Activated T-helper 1 cell treated with anti-CD3 and anti-CD28 coated beads, Interleukin-2, amount 50 U/mL, for 16 hours (primary cell): ENCODE data around the gene MCMBP.
A peak's percentile ranks its signal among the peaks of the same experiment; 100 is the strongest.
"Not testable (repeated sequence)": the region's sequence is repeated elsewhere in the genome, so short reads cannot be mapped to it uniquely, and the experiment has no call there.

Source experiments
- DNase-seq, 2 donors: peaks; one replicate each; pipeline ENCODE4 v3.0.0-alpha.2; 2020; ENCODE audit warnings: low read depth in 1 of 2, low spot score in 1 of 2

The MCMBP gene

DNA sequence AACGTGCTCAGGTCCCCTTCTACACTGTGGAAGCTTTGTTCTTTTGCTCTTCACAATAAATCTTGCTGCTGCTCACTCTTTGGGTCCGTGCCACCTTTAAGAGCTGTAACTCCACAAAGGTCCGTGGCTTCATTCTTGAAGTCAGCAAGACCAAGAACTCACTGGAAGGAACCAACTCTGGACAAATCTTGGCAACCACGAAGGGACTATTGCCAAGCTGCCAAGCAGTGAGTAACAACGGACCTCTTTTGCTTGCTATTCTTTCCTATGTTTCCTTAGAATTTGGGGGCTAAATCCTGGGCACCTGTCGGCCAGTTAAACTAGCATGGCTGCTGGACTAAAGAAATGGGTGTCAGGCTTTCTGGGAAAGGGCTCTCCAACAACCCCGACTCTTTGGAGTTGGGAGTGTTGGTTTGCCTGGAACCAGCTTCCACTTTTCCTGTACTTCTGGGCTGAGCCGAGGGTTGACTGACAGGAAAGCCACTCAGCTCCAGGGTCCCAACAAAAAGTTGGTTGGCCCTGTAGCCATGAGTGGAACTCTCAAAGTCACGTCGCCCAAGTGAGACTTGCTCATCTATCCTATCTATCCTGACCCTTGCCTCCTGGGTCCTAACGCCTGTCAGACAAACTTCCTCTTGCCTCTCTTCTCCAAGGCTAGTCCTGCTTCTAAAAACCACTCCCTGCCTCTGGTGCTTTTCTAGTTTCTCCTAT is 11.4 kb upstream of the MCMBP start:
- not testable (repeated sequence) for DNase-seq

DNA sequence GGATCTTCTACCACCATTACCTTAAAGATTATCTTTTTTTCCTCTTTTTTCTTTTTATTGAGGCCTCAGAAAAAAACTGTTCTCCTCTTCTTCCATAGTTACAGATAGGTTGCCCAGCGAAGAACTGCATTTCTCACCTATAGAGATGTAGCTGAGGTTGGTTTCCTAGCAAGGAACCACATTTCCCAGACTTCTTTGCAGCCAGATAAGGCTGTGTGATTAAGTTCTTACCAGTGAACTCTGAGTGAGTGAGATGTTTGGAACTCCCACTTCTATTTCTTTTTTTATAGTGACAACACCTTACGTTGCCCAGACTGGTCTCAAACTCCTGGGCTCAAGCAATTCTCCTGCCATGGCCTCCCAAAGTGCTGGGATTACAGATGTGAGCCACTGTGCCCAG is 5.9 kb upstream of the MCMBP start:
- DNase-seq: no peak

DNA sequence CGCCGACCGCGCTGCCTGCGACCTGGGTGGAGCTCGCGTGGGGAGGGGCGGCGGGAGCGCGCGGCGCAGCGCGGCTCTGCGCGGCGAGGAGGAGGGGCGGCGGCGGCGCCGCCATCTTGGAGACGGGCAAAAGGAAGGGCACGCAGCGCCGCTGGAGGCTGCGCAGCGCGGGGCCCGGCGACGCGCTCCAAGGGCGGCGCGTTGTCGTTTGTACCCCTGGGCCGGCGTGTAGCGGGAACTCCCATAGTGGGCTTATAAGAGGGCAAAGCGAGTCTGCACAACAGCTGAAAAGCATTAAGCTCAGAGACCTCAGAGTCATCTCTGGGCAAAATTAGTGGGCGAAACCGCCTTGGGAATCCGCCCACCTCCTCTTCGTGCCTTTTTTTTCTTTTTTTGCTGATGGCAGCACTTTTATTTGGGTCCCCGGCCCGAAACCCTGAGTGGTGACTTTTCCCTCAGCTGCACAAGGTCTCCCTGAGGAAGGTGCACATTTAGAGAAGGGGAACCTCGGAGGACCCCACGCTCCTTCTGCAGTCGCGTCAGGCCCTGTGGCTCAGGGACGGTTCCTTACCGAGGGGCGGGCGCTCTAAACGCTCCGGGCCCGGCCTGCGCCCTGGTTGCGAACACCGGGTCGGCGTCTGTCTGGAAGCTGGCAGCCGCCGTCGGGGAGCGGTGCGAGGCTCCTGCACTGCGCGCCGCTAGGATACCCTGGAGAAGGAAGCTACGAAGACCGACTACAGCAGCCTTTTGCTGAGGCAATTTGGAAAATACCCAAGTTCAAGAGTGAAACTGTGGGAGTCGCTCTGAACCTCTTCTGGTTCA is 428 bp upstream of the MCMBP start:
- DNase-seq: peak; percentile 74 to 84

DNA sequence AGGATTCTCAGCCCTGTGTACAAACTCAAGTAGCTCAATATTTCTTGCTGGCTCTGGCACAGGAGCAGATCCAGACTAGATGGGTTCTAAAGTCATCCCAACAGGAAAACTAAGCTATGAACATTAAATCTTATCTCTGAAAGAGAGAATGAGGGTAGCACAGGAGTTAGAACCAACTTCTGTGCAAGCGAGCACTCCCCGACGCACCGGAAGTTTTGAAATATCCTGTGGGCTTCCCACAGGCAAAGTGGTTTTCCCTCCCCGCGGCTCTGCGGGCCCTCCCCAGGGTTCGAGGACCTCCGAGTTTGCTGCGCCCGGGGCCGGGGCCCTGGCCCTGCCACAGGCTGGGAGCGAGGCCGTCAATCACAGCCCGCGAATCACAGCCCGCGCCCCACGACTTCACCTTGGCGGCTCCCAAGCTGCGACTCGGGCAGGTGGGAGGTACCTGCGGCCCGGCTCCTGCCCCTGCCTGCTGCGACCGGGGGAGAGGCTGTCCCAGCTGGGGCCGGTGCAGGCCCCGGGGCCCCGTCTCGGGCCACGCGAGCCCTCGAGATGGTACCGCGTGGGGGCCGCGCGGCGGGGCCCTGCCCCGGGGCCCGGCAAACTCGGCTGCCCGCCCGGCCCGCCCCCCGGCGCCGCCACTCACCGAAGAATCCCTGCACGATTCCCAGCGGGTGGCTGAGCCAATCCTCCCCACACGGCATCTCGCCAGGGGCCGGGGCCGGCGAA is 598 bp downstream of the MCMBP start:
- DNase-seq: peak; percentile 13 to 49

DNA sequence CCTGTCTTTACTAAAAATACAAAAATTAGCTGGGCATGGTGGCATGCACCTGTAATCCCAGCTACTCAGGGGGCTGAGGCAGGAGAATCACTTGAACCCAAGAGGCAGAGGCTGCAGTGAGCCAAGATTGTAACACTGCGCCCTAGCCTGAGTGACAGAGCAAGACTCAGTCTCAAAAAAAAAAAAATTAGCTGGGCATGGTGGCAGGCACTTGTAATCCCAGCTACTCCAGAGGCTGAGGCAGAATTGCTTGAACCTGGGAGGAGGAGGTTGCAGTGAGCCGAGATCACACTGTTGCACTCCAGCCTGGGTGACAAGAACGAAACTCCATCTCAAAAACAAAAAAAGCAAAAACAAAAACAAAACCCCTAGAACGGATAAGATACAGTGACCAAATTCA is 3.2 kb downstream of the MCMBP start:
- not testable (repeated sequence) for DNase-seq

DNA sequence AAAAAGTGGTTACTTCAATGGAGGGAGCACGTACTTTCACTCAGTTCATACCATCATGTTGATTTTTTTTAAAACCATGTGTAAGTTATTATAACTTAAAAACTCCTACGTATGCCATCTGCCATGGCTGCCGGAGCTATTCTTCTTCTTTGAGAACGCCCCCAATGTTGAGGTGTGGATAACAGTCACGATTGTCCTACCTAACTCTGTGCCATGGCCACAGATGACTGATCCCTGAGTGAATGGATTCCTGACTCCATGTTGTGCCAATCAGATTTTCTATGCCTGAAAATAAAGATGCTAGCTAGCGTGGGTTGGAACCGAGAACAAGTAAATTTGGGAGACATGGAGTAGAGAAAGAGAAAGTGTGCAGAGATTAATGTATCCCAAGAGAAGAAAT is 5.3 kb downstream of the MCMBP start:
- DNase-seq: no peak

DNA sequence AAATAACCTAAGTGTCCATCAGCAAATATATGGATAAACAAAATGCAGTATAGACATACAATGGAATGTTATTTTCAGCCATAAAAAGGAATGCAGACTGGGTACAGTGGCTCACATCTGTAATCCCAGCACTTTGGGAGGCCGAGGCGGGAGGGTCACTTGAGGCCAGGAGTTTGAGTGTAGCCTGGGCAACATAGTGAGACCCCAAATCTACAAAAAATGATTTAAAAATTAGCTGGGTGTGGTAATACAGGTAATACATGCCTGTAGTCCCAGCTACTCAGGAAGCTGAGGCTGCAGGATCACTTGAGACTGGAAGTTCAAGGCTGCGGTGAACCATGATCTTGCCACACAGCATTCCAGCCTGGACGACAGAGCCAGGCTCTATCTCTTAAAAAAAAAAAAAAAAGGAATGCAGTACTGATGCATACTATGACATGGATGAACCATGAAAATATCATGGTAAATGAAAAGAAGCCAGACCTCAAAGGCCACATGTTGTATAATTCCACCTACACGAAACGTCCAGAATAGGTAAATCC is 6.9 kb downstream of the MCMBP start:
- DNase-seq: no peak

DNA sequence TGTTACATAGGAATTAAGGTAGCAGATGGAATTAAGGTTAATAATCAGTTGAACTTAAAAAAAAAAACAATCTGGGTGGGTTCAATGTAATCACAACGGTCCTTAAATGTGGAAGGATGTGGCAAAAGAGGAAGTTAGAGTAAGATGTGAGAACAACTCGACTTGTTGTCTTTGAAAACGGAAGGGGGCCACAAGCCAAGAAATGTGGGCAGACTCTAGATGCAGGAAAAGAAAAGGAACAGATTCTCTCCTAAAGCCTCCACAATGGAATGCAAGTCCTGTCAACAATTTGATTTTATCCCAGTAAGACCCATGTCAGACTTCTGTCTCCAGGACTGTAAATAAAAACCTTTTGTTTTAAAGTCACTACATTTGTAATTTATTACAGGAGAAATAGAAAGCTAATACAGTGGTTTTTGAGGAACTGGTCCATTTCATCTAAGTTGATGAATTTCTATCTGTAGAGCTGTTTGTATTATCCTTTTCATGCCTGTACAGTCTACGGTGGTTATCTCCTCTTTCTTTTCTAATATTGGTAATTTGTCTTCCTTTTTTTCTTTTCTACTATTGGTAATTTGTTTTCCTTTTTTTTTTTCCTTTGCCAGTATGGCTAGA is 8.6 kb downstream of the MCMBP start:
- DNase-seq: no peak

DNA sequence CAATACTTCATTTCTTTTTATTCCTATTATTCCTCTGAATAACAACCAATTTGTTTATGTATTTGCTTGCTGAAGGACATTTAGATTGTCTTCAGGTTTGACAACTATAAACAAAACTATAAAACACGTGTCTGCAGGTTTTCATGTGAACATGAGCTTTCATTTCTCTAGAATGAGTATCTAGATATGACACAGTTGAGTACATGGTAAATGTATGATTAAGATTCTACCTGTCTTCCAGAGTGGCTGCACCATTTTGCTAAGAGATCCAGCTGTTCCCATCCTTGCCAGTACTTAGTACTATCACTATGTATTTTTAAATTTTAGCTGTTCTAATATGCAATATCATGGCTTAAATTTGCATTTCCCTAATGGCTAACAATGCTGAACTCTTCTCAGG is 10.1 kb downstream of the MCMBP start:
- no peak for DNase-seq

DNA sequence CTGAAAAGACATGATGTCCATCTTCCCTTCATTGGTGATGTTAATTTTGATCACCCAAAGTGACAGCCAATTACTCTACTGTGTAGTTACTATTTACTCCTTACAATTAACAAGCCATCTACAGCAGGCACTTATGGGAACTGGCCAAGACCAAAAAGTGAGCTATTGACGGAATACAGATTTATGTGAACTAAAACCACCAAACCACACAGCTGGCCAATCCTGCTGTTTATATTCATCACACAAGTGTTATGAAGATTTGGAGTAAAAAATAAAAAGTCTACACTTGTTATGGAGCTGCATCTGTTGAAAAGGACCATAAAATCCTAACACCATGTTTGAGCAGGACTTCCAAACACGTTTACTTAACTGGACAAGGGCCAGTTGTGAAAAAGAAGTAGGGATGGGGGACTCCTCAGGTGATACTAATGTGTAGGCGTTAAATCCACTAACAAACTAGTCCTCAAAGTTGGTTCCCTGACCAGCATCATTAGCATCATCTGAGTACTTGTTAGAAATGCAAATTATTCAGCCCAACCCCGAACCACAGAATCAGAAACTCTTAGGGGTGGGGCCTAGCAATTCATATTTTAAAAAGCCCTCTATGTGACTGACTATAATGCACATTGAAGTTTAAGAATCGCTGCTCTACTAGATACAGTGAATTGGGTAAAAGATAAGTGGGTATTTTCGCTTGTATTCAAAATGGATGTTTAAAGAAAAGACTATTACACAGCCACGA is 11.6 kb downstream of the MCMBP start:
- no peak for DNase-seq

DNA sequence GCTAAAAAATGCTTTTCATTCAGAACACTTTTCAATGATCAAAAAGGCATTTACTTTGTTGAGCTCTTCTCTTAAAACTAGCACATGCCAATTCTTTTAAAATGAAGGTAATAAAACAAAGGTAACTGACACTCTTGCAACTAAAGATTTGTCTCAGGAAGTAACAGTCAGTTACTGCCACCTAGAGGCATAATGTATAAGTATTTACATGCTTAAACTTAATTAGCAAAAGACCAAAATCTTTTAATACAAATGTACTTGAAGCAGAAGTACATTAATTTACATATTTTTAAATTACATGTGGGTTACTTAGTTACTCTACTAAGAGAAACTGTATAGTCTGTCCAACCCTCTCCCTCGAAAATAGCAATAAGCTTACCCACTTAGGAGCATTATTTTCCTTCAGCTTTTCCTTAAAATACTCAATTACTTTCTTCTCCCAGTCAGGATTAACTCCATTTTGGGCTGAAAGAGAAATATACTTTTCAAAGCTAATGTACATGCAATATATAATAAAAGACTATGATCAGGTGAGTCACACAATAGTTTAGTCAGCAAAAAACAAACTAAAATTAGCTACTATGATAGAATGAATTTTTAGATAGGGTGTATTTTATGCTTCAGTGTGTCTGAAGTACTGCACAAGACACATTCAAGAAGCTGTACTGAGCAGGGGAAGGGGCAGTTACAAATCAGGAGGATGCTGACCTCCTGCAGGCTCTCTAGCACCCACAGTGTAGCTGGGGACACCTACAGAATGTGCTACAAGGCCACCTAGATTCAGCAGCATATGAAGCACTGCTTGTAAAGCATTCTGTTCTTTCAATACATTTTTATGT is 13.0 kb downstream of the MCMBP start:
- no peak for DNase-seq

DNA sequence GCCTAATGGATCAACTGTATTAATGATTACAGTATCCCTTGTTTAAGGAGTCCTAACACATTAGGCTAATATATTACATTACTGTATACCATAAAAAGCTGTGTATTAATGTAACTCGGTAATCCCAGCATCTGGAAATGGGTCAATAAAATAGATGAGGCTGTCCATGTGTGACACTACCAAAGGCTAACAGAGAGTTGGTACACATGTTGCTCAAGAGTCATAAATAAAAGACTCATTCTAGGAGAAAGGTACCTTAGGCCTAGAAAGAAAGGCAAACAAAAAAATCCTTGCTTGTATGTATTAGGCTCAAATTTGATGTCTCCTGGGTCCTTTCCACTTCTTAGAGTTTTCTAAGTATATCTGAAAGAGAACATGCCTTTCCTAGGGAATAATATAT is 14.6 kb downstream of the MCMBP start:
- no peak for DNase-seq

DNA sequence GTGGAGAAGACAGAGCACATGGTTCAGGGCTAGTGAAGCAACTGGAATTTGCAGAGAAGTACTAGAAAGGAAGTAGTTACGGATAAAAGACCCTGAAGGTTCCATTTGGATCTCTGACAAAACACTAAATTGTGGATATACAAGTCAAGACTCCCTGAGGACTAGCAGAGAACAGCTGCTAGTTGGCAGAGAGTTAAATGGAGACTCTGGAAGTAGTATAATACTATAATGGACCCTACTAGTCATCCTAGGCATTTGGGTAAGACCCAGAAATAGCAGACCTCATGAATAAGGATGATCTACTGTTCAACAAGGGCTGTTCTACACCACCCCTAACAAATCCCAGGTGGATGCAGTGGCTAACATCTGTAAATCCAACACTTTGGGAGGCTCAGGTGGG is 19.1 kb downstream of the MCMBP start:
- DNase-seq: no peak

DNA sequence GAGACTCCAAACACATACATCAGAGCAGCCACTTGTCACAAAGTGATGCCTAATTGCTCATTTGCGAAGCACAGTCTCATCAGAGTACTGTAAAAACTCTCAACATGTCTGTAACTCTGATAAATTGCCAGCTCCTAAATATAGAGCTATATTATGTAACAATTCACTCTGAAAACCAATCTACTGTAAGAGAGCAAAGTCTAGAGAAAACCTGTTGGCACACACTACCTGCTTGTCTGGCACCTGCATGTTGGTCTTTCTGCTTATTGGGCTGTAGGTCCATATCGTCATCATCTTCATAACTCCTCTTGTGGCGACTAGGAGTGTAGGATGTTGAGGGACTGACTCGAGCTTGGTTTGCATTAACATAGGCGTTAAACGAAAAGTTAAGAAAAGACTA is 19.8 kb downstream of the MCMBP start:
- no peak for DNase-seq

DNA sequence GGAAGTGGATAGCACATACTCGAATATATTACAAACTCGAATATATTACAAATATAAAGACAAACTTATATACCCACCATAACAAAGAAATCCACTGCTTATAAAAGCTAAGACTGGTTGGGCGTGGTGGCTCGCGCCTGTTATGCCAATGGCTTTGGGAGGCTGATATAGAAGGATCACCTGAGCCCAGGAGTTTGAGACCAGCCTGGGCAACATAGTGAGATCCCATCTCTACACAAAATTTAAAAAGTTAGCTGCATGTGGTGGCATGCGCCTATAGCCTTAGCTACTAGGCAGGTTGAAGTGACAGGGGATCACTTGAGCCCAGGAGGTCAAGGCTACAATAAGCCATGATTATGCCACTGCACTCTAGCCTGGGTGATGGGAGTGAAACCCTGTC is 20.4 kb downstream of the MCMBP start:
- DNase-seq: no peak

DNA sequence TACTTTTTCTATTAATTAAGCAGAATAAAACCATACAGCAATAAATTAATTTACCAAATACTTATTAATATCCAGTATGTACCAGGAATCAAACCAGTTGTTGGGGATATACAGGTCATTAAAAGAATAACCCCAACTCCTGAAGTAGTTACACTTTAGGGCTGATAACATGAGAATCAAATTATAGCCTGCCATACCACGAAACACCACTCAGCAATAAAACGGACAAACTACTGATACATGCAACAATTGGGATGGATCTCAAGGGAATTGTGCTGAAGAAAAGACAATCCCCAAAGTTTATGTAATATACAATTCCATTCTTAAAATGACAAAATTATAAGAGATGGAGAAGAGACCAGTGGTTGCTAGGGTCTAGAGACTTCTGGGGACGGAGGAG is 22.7 kb downstream of the MCMBP start:
- no peak for DNase-seq

DNA sequence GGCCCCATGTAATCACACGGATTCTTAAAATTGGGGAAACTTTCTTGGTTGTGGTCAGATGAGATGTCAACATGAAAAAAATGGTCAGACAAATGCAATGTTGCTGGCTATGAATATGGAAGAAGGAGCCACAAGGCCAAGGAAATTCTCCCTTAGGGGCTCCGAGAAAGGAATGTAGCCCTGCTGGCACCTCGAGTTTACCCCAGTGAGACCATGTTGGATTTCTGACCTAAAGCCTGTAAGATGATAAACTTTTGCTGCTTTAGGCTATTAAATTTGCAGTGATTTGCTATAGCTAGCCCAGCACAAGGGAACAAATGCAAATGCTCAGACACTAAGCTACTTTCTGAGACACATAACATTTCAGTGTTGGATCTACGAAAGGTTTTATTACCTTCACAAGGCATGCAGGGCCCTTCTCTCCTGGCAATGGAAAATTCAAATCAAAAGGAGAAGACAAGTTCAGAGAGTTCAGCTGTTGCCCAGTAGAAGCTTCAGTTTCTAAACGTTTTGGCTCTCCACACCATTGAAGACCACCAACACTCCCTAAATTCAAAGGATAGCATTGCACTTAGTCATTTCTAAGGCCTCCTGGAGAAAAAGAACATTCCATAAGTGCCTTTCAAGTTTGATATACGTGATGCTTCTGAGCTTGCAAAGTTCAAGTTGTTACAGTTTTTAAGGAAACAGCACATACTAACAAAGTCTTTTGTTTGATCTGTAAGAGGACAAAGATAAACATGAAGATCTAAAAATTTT is 23.4 kb downstream of the MCMBP start:
- DNase-seq: no peak

DNA sequence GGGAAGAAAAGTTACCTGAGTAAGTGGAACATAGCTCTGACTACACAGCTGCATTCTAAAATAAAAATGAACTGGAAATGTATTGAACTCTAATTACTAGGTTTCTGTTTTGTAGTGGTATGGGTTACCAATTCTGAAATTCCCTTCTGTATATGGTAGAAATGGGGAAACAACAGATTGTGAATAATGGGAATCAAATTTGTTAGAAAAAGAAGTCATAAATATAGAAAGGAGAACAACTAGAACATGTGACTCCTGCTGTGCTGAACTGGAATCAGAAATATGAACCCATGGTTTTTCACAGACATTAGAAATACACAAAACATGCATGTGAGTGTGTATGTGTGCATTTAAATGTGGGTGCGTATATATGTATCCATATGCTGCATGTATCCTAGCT is 27.0 kb downstream of the MCMBP start:
- no peak for DNase-seq

DNA sequence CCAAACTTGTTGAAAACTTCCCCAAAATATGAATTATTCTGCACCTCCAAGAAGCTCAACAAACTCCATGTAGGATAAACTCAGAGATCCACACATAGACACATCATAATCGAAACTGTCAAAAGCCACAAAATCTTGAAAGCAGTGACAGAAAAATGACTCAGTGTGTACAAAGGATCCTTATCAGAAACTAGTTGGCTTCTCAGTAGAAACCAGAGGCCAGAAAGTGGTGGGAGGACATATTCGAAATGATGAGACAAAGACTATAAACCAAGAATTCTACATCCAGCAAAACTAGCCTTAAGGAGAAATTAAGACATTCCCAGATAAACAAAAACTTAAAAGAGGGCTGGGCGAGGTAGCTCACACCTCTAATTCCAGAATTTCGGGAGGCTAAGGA is 38.5 kb downstream of the MCMBP start:
- DNase-seq: no peak
